A549 (cell line): ENCODE measurements around the gene BOLA1. TPM values are rescaled to one million over a fixed set of nuclear protein-coding genes. Genes with fewer than 3 reads are reported as not detected.

ENCODE experiments used
- ATAC-seq, 2 experiments: fragments of 200-7000 bp in 1 of 2; fragments of >200 bp in 1 of 2; cut with Nextera tagmentation in 1 of 2; cut with Tn5 transposase in 1 of 2; 3 replicates each; pipeline versions ENCODE4 v1.8.0 to v1.9.1; 2018 to 2020; ENCODE audit warnings: mild to moderate bottlenecking in 1 of 2, moderate library complexity in 1 of 2
- CTCF ChIA-PET: fragments of 300-600 bp; sonication (Branson Sonifier 250); formaldehyde crosslinking; extraction: SDS; loops from one replicate; lab custom pipeline; 2021; ENCODE audit warnings: antibody characterized with exemption, inconsistent platforms; lab: Yijun Ruan, JAX
- POLR2A ChIA-PET: fragments of 350-600 bp; formaldehyde crosslinking; extraction: SDS; loops from one replicate; lab custom pipeline; 2021; ENCODE audit warnings: antibody characterized with exemption, inconsistent platforms; lab: Yijun Ruan, JAX
- DNase-seq, 2 experiments: peaks; one replicate each; pipeline versions ENCODE4 v3.0.0 to v3.0.0-alpha.2; 2011 to 2016; ENCODE audit warnings: low read depth in 1 of 2, low spot score in 1 of 2
- FAIRE-seq: peaks from 2 replicates; lab custom pipeline; 2011; peaks lifted over from hg19 to GRCh38; lab: Jason Lieb, UNC
- H3K27ac ChIP-seq, 2 experiments: fragments of >200 bp; sonication (Bioruptor Twin); formaldehyde crosslinking; 3 replicates each; pipeline ENCODE4 v1.5.1; 2016 to 2017
- H3K4me1 ChIP-seq: fragments of >200 bp; sonication (Bioruptor Twin); formaldehyde crosslinking; 3 replicates; pipeline ENCODE4 v1.6.1; 2016
- H3K4me2 ChIP-seq: fragments of >200 bp; sonication (Bioruptor Twin); formaldehyde crosslinking; 3 replicates; pipeline ENCODE4 v1.6.1; 2016
- H3K4me3 ChIP-seq: fragments of >200 bp; sonication (Bioruptor Twin); formaldehyde crosslinking; 3 replicates; pipeline ENCODE4 v1.5.1; 2016
- H3K9me3 ChIP-seq: fragments of >200 bp; sonication (Bioruptor Twin); formaldehyde crosslinking; 3 replicates; pipeline ENCODE4 v1.6.1; 2016
- BHLHE40 ChIP-seq: IDR thresholded peaks from 2 replicates; pipeline ENCODE4 v1.6.1; 2012; ENCODE audit warnings: low read depth, low read length, inconsistent platforms
- CBX2 ChIP-seq: fragments of 200-600 bp; sonication (generic); IDR thresholded peaks from 2 replicates; pipeline ENCODE4 v1.6.1; 2016; ENCODE audit warnings: low read depth, mild to moderate bottlenecking, borderline replicate concordance
- CEBPB ChIP-seq, 2 experiments: fragments of >200 bp in 1 of 2; sonication (Bioruptor Twin) in 1 of 2; formaldehyde crosslinking in 1 of 2; IDR thresholded peaks; 2 replicates each; pipeline ENCODE4 v1.6.1; 2012 to 2016
- CHD2 ChIP-seq: fragments of 150-350 bp; IDR thresholded peaks from 2 replicates; pipeline ENCODE4 v1.6.1; 2014; ENCODE audit warnings: low read length; ENCODE audit not compliant: partially characterized antibody
- EHF ChIP-seq: fragments of 250-450 bp; sonication (Bioruptor Pico); IDR thresholded peaks from 2 replicates; pipeline ENCODE4 v1.5.0; 2020; ENCODE audit warnings: mild to moderate bottlenecking
- EP300 ChIP-seq, 2 experiments: fragments of >200 bp; sonication (Bioruptor Twin); formaldehyde crosslinking; IDR thresholded peaks; 2 replicates in 1 of 2; 3 replicates in 1 of 2; pipeline ENCODE4 v1.6.1; 2016 to 2017
- FOXS1 ChIP-seq: fragments of 250-450 bp; sonication (Bioruptor Pico); IDR thresholded peaks from 2 replicates; pipeline ENCODE4 v1.5.0; 2020; ENCODE audit warnings: mild to moderate bottlenecking, moderate library complexity
- HEYL ChIP-seq: fragments of 250-450 bp; sonication (Bioruptor Pico); IDR thresholded peaks from 2 replicates; pipeline ENCODE4 v1.8.0; 2021; ENCODE audit warnings: mild to moderate bottlenecking, moderate library complexity
- HOXB5 ChIP-seq: fragments of 250-450 bp; sonication (Bioruptor Pico); IDR thresholded peaks from 2 replicates; pipeline ENCODE4 v1.5.0; 2020; ENCODE audit warnings: mild to moderate bottlenecking, moderate library complexity
- JUNB ChIP-seq: fragments of >200 bp; sonication (Bioruptor Twin); formaldehyde crosslinking; IDR thresholded peaks from 2 replicates; pipeline ENCODE4 v1.6.1; 2016
- KDM5A ChIP-seq: fragments of 200-600 bp; sonication (generic); IDR thresholded peaks from 2 replicates; pipeline ENCODE4 v1.6.1; 2016; ENCODE audit warnings: antibody characterized with exemption, mild to moderate bottlenecking
- MAFK ChIP-seq: fragments of 450-650 bp; IDR thresholded peaks from 2 replicates; pipeline ENCODE4 v1.6.1; 2014; ENCODE audit not compliant: partially characterized antibody
- NFE2L2 ChIP-seq: fragments of 150-350 bp; conservative IDR thresholded peaks from 2 replicates; pipeline ENCODE4 v1.6.1; 2014; ENCODE audit warnings: low read length
- POLR2AphosphoS2 ChIP-seq: conservative IDR thresholded peaks from 2 replicates; pipeline ENCODE4 v1.6.1; 2012; ENCODE audit warnings: low read length, improper control_type of control experiment, inconsistent platforms
- RFX5 ChIP-seq: fragments of 450-650 bp; IDR thresholded peaks from 2 replicates; pipeline ENCODE4 v1.7.1; 2014; ENCODE audit warnings: antibody characterized with exemption, mild to moderate bottlenecking, moderate library complexity
- TP53 ChIP-seq: fragments of 250-450 bp; sonication (Bioruptor Pico); IDR thresholded peaks from 2 replicates; pipeline ENCODE4 v1.5.0; 2021; ENCODE audit warnings: mild to moderate bottlenecking, moderate library complexity
- ZSCAN20 ChIP-seq: fragments of 250-450 bp; sonication (Bioruptor Pico); IDR thresholded peaks from 2 replicates; pipeline ENCODE4 v1.8.0; 2022; ENCODE audit warnings: mild to moderate bottlenecking, moderate library complexity
- WGBS: methylation state at CpG from one replicate; pipeline ENCODE4 v1.1.6; 2017; ENCODE audit errors: missing lambda C conversion rate; 5-methylcytosine and 5-hydroxymethylcytosine counted together
- polyA plus RNA-seq, 4 experiments: library from polyadenylated mRNA; depleted of rRNA in 3 of 4; stranded (reverse); fragments of >200 nt; fragmentation: RNase III in 1 of 4; extraction: RNeasy Plus Mini Kit Qiagen cat#74134 plus additional on column Dnase treatment in 1 of 4; gene quantifications; 2 replicates in 3 of 4; 3 replicates in 1 of 4; pipeline ENCODE4 v1.2.3, GENCODE V29; 2011 to 2017
- TF ChIP-seq, protein P1 (sequence below): fragments of 200-600 bp; sonication (generic); IDR thresholded peaks from 2 replicates; pipeline ENCODE4 v1.6.1; 2016; ENCODE audit warnings: antibody characterized with exemption, mild to moderate bottlenecking, moderate library complexity
- TF ChIP-seq, protein P2 (sequence below): fragments of 450-650 bp; IDR thresholded peaks from 2 replicates; pipeline ENCODE4 v1.6.1; 2014; ENCODE audit warnings: antibody characterized with exemption
- TF ChIP-seq, protein P3 (sequence below): fragments of >200 bp; sonication (Bioruptor Twin); formaldehyde crosslinking; IDR thresholded peaks from 3 replicates; pipeline ENCODE4 v1.5.1; 2016

BOLA1 gene
- polyA plus RNA-seq, 2 of the 4 experiments (the other 2 are of a cell fraction), result 25.4 to 27.5 TPM

DNA sequence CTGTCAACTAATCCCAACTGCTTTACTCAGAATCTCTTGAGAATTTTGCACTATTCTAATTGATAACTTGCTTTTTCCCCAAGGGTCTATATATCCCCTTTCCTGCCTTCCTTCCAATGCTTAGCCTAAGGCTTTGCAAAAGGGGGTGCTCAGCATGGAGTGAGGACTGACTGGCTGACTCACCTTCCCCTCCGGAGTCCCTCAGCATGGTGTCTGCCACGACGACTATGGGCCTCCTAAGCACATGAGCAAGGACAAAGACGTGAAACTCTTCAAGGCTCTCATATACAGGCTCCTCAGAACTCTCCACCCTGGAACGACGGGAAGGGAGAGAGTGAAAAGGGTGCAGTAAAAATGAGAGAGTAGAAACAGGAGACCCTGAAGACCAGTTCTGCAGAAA is 50.5 kb downstream of the BOLA1 start:
- DNase-seq (no peak), FAIRE-seq (no peak)
- Histone ChIP-seq H3K4me3 (no peak overlapping the region), H3K27ac (no peak overlapping the region), H3K9me3 (no peaks in the 10 kb centered on the region), H3K4me1 (no peaks in the 10 kb centered on the region), H3K4me2 (no peak overlapping the region)
- CTCF ChIA-PET, result interaction anchor here (1.0 to 4.1 kb wide), 3 partner anchors 12 to 62 kb away, joined by 3 to 23 read pairs (median 3); a partner anchor contains a TSS
- TF ChIP-seq EHF (no peak), RFX5 (no peak), BHLHE40 (no peak), FOXS1 (CRISPR knock-in tag) (no peak), NFE2L2 (no peak), KDM5A (no peak), ZSCAN20 (CRISPR knock-in tag) (no peak), EP300 (IDR thresholded peaks at IDR 0.05) (no peak), HOXB5 (no peak), HEYL (no peak), CBX2 (no peak), CHD2 (no peak), TP53 (CRISPR knock-in tag) (no peak), CEBPB (IDR thresholded peaks at IDR 0.05) (no peak), POLR2AphosphoS2 (no peak), JUNB (no peak), MAFK (no peak)
- TF ChIP-seq, protein P1, sequence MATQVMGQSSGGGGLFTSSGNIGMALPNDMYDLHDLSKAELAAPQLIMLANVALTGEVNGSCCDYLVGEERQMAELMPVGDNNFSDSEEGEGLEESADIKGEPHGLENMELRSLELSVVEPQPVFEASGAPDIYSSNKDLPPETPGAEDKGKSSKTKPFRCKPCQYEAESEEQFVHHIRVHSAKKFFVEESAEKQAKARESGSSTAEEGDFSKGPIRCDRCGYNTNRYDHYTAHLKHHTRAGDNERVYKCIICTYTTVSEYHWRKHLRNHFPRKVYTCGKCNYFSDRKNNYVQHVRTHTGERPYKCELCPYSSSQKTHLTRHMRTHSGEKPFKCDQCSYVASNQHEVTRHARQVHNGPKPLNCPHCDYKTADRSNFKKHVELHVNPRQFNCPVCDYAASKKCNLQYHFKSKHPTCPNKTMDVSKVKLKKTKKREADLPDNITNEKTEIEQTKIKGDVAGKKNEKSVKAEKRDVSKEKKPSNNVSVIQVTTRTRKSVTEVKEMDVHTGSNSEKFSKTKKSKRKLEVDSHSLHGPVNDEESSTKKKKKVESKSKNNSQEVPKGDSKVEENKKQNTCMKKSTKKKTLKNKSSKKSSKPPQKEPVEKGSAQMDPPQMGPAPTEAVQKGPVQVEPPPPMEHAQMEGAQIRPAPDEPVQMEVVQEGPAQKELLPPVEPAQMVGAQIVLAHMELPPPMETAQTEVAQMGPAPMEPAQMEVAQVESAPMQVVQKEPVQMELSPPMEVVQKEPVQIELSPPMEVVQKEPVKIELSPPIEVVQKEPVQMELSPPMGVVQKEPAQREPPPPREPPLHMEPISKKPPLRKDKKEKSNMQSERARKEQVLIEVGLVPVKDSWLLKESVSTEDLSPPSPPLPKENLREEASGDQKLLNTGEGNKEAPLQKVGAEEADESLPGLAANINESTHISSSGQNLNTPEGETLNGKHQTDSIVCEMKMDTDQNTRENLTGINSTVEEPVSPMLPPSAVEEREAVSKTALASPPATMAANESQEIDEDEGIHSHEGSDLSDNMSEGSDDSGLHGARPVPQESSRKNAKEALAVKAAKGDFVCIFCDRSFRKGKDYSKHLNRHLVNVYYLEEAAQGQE, result no peak
- TF ChIP-seq, protein P2, sequence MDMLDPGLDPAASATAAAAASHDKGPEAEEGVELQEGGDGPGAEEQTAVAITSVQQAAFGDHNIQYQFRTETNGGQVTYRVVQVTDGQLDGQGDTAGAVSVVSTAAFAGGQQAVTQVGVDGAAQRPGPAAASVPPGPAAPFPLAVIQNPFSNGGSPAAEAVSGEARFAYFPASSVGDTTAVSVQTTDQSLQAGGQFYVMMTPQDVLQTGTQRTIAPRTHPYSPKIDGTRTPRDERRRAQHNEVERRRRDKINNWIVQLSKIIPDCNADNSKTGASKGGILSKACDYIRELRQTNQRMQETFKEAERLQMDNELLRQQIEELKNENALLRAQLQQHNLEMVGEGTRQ, result no peak
- TF ChIP-seq, protein P3, sequence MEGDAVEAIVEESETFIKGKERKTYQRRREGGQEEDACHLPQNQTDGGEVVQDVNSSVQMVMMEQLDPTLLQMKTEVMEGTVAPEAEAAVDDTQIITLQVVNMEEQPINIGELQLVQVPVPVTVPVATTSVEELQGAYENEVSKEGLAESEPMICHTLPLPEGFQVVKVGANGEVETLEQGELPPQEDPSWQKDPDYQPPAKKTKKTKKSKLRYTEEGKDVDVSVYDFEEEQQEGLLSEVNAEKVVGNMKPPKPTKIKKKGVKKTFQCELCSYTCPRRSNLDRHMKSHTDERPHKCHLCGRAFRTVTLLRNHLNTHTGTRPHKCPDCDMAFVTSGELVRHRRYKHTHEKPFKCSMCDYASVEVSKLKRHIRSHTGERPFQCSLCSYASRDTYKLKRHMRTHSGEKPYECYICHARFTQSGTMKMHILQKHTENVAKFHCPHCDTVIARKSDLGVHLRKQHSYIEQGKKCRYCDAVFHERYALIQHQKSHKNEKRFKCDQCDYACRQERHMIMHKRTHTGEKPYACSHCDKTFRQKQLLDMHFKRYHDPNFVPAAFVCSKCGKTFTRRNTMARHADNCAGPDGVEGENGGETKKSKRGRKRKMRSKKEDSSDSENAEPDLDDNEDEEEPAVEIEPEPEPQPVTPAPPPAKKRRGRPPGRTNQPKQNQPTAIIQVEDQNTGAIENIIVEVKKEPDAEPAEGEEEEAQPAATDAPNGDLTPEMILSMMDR, result no peak
- TF ChIP-seq, all 56 proteins: peak for 0
- 81% methylated on average over 6 of the region's 6 CpGs for WGBS
- no peak for ATAC-seq
- POLR2A ChIA-PET, result no interaction called here

Other genes starting within 250 kb of the BOLA1 start
- gene FCGR1A, start 116.9 kb upstream of the BOLA1 start, polyA plus RNA-seq (2011; rRNA removed), result not detected in 2 replicates
- not detected in 3 replicates for gene FCGR1A, start 116.9 kb upstream of the BOLA1 start, polyA plus RNA-seq (2017; fragmentation: RNase III; extraction: RNeasy Plus Mini Kit Qiagen cat#74134 plus additional on column Dnase treatment)
- 0.04 and 0.05 TPM in 2 replicates for gene SV2A, start 18.3 kb downstream of the BOLA1 start, polyA plus RNA-seq (2011; rRNA removed)
- 0.07 to 0.13 TPM (median 0.08 TPM) in 3 replicates for gene SV2A, start 18.3 kb downstream of the BOLA1 start, polyA plus RNA-seq (2017; fragmentation: RNase III; extraction: RNeasy Plus Mini Kit Qiagen cat#74134 plus additional on column Dnase treatment)
- 71.2 and 95.1 TPM in 2 replicates for gene SF3B4, start 28.2 kb downstream of the BOLA1 start, polyA plus RNA-seq (2011; rRNA removed)
- gene SF3B4, start 28.2 kb downstream of the BOLA1 start, polyA plus RNA-seq (2017; fragmentation: RNase III; extraction: RNeasy Plus Mini Kit Qiagen cat#74134 plus additional on column Dnase treatment), result 92.3 to 97.7 TPM (median 94.6 TPM) in 3 replicates
- gene MTMR11, start 37.3 kb downstream of the BOLA1 start, polyA plus RNA-seq (2011; rRNA removed), result 31.2 and 34.8 TPM in 2 replicates
- gene MTMR11, start 37.3 kb downstream of the BOLA1 start, polyA plus RNA-seq (2017; fragmentation: RNase III; extraction: RNeasy Plus Mini Kit Qiagen cat#74134 plus additional on column Dnase treatment), result 10.9 to 16.2 TPM (median 14.5 TPM) in 3 replicates
- 12.1 and 13.0 TPM in 2 replicates for gene OTUD7B, start 111.2 kb downstream of the BOLA1 start, polyA plus RNA-seq (2011; rRNA removed)
- 6.9 to 8.0 TPM (median 8.0 TPM) in 3 replicates for gene OTUD7B, start 111.2 kb downstream of the BOLA1 start, polyA plus RNA-seq (2017; fragmentation: RNase III; extraction: RNeasy Plus Mini Kit Qiagen cat#74134 plus additional on column Dnase treatment)
- gene VPS45, start 168.2 kb downstream of the BOLA1 start, polyA plus RNA-seq (2011; rRNA removed), result 45.0 and 49.7 TPM in 2 replicates
- gene VPS45, start 168.2 kb downstream of the BOLA1 start, polyA plus RNA-seq (2017; fragmentation: RNase III; extraction: RNeasy Plus Mini Kit Qiagen cat#74134 plus additional on column Dnase treatment), result 22.1 to 26.5 TPM (median 22.6 TPM) in 3 replicates